NCI-H460 (cell line): ENCODE results near the gene WDR27. TPM values are rescaled to one million over a fixed set of nuclear protein-coding genes. Genes with fewer than 3 reads are reported as not detected.
A peak's percentile ranks its signal among the peaks of the same experiment; 100 is the strongest.
"Not testable (repeated sequence)": the region's sequence is repeated elsewhere in the genome, so short reads cannot be mapped to it uniquely, and the experiment has no call there.

Experiments
- DNase-seq: peaks from one replicate; pipeline ENCODE4 v3.0.0-alpha.2; 2016; ENCODE audit warnings: low read depth; ENCODE audit errors: extremely low read depth
- total RNA-seq: library from RNA; depleted of rRNA; stranded (reverse); fragments of >200 nt; shearing (Covaris generic); gene quantifications from 2 replicates; pipeline ENCODE4 v1.2.3, GENCODE V29; 2014

The WDR27 gene
- total RNA-seq, 1 experiment from 2014 or later: 24.0 TPM

GRCh38 chr6:169452117-169452868 lies 249.5 kb downstream of the WDR27 start:
- no peak for DNase-seq

- no peak for DNase-seq
Measured at GRCh38 chr6:169451065-169451838, 250.6 kb downstream of the WDR27 start.

- DNase-seq: no peak
Measured at GRCh38 chr6:169450097-169450496, 251.7 kb downstream of the WDR27 start.

GRCh38 chr6:169449221-169449620 lies 252.6 kb downstream of the WDR27 start:
- DNase-seq: no peak

GRCh38 chr6:169445661-169446581 lies 255.9 kb downstream of the WDR27 start:
- DNase-seq: no peak

GRCh38 chr6:169445227-169445626 lies 256.6 kb downstream of the WDR27 start:
- DNase-seq: no peak

GRCh38 chr6:169441292-169441691 lies 260.5 kb downstream of the WDR27 start:
- DNase-seq: no peak

- no peak for DNase-seq
Measured at GRCh38 chr6:169439710-169440109, 262.1 kb downstream of the WDR27 start.

GRCh38 chr6:169434554-169434953 lies 267.3 kb downstream of the WDR27 start:
- not testable (repeated sequence) for DNase-seq

GRCh38 chr6:169429001-169429400 lies 272.8 kb downstream of the WDR27 start:
- no peak for DNase-seq

GRCh38 chr6:169428532-169428931 lies 273.3 kb downstream of the WDR27 start:
- DNase-seq: no peak

- DNase-seq: no peak
Measured at GRCh38 chr6:169427856-169428255, 274.0 kb downstream of the WDR27 start.

- no peak for DNase-seq
Measured at GRCh38 chr6:169426611-169427010, 275.2 kb downstream of the WDR27 start.

- no peak for DNase-seq
Measured at GRCh38 chr6:169425628-169426370, 276.0 kb downstream of the WDR27 start.

GRCh38 chr6:169424821-169425240 lies 277.0 kb downstream of the WDR27 start:
- DNase-seq: no peak

- DNase-seq: no peak
Measured at GRCh38 chr6:169424149-169424804, 277.6 kb downstream of the WDR27 start.

- no peak for DNase-seq
Measured at GRCh38 chr6:169421586-169422264, 280.1 kb downstream of the WDR27 start.

- DNase-seq: peak; percentile 24
Measured at GRCh38 chr6:169420912-169421543, 280.8 kb downstream of the WDR27 start.

- no peak for DNase-seq
Measured at GRCh38 chr6:169417101-169417500, 284.7 kb downstream of the WDR27 start.
